ENCODE measurements around the gene PGP.

Gene PGP

GRCh38 chr16:2166263-2167067 is 48.2 kb downstream of the PGP start:
- no peak for DNase-seq (ENCODE audit: low read depth in 2 of 2)

GRCh38 chr16:2165861-2166260 is 48.8 kb downstream of the PGP start:
- DNase-seq (ENCODE audit: low read depth in 2 of 2): no peak

GRCh38 chr16:2163211-2163881 is 51.3 kb downstream of the PGP start:
- no peak for DNase-seq (ENCODE audit: low read depth in 2 of 2)

- no peak for DNase-seq (ENCODE audit: low read depth in 2 of 2)
Observed at GRCh38 chr16:2162676-2163118, 51.9 kb downstream of the PGP start.

DNA sequence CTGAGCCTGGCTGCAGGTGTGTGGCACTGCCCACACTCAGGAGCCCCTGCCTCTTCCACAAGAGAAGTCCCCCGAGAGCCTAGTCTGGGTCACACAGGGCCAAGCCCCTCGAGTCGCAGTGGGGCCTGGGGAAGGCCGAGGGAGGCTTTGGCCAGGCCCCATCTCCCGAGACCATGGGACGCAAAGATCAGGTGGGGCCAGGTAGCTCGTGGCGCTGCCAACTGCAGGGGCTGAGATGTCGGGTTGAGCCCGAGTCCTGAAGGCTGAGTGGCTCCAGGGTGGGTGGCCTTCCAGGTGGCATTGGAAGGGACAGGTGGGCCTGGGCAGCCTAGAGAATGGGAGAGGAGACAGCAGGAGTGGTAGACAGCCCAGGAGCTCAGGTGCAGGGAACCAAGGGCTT is 52.7 kb downstream of the PGP start:
- no peak for DNase-seq (ENCODE audit: low read depth in 2 of 2)

Data from activated CD8-positive, alpha-beta memory T cell treated with anti-CD3 and anti-CD28 coated beads for 4 hours (primary cell).